Measurements from ENCODE around the gene SDK2.
"Not testable (repeated sequence)": the region's sequence is repeated elsewhere in the genome, so short reads cannot be mapped to it uniquely, and the experiment has no call there.

SDK2 gene

DNA sequence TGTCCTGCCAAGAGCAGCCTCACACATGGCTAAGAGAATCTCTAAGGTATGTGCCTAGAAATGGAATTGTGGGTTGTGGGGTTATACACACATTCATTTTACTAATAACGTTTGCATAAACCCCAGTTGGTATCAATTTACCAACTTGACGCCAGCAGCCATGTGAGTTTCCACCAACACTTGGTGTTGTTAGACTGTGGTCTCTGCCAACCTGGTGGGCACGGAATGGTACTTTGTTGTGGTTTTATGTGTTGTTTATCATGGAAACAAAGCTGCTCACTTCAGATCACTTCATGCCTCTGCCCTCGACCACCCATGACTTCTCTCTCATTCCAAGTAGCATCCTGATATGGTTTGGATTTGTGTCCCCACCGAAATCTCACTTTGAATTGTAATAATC lies 180.4 kb downstream of the SDK2 start:
- DNase-seq (ENCODE audit: low read depth in 1 of 2, low spot score in 1 of 2), result no peak

- no peak for DNase-seq (ENCODE audit: low read depth in 1 of 2, low spot score in 1 of 2)
These were observed 181.4 kb downstream of the SDK2 start for GRCh38 chr17:73462823-73463222.

DNA sequence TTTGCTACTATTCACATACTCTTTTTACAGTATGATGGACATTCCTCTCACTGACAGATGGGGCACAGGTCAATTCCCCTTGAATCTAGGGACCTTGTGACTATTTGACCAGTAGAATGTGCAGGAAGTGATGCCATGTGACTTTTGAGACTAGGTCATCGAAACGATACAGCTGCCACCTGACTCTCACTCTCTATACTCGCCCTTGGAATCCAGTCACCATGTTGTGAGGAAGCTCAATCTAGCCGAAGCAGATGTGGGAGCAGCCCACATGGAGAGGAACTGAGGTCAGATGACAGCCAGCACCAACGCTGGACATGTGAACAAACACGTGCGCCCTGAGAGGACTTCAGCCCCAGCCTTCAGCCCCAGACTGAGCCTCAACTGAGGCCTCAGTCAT lies 184.3 kb downstream of the SDK2 start:
- no peak for DNase-seq (ENCODE audit: low read depth in 1 of 2, low spot score in 1 of 2)

DNA sequence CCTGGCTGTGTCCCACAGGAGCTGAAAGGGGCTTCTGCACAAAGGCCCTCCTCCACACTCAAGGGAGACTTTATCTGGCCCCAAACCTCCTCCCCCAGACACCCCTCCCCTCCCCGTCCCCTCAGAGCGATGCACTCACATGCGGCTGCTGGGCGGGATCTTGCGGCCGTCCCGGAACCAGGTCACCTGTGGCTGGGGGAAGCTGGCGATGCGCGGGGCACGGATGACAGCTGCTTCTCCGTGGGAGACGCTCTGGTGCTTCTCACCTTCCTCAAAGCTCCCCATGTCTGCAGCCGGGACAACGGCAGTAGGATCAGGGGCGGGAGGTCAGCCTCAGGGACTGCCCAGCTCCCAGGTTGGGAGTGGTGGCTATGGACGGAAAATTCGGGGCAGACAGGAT lies 188.5 kb downstream of the SDK2 start:
- DNase-seq (ENCODE audit: low read depth in 1 of 2, low spot score in 1 of 2), result no peak

GRCh38 chr17:73455050-73455687 lies 189.1 kb downstream of the SDK2 start:
- no peak for DNase-seq (ENCODE audit: low read depth in 1 of 2, low spot score in 1 of 2)

DNA sequence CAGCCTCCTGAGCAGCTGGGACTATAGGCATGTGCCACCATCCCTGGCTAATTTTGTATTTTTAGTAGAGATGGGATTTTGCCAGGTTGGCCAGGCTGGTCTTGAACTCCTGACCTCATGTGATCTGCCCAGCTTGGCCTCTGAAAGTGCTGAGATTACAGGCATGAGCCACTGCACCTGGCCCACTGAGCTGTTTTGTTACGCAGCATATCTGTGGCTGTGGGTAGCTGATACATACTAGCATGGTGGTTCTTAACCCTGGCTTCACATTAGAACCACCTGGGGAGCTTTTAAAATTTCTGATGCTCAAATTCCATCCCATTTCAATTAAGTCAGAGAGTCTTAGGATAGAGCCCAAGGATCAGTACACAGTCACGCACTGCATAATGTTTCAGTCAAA lies 190.8 kb downstream of the SDK2 start:
- DNase-seq (ENCODE audit: low read depth in 1 of 2, low spot score in 1 of 2), result not testable (repeated sequence)

- no peak for DNase-seq (ENCODE audit: low read depth in 1 of 2, low spot score in 1 of 2)
These were observed 191.2 kb downstream of the SDK2 start for GRCh38 chr17:73453090-73453489.

GRCh38 chr17:73452009-73452408 lies 192.2 kb downstream of the SDK2 start:
- no peak for DNase-seq (ENCODE audit: low read depth in 1 of 2, low spot score in 1 of 2)

- no peak for DNase-seq (ENCODE audit: low read depth in 1 of 2, low spot score in 1 of 2)
These were observed 196.9 kb downstream of the SDK2 start for GRCh38 chr17:73447319-73447718.

DNA sequence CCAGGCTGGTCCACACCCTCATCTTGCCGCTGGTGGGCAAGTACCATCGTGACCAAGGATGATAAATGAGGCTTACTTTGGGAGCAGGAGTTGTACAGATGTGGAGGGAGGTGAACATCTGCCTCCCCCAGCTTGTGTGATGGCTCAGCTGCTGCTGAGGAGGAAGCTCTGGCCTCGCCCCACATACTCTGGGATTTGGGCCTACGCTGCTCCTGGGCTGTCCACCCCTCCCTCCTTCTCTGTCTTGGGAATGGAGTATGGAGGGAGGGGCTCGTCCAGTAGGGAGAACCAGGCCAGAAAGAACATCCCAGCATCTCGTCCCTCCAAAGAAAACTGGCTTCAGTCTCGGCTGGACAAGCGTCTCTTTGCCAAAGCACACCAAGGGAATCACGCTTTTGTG lies 197.6 kb downstream of the SDK2 start:
- DNase-seq (ENCODE audit: low read depth in 1 of 2, low spot score in 1 of 2), result no peak

- DNase-seq (ENCODE audit: low read depth in 1 of 2, low spot score in 1 of 2), result no peak
These were observed 198.8 kb downstream of the SDK2 start for GRCh38 chr17:73445466-73445865.

- DNase-seq (ENCODE audit: low read depth in 1 of 2, low spot score in 1 of 2), result no peak
These were observed 200.2 kb downstream of the SDK2 start for GRCh38 chr17:73444021-73444420.

DNA sequence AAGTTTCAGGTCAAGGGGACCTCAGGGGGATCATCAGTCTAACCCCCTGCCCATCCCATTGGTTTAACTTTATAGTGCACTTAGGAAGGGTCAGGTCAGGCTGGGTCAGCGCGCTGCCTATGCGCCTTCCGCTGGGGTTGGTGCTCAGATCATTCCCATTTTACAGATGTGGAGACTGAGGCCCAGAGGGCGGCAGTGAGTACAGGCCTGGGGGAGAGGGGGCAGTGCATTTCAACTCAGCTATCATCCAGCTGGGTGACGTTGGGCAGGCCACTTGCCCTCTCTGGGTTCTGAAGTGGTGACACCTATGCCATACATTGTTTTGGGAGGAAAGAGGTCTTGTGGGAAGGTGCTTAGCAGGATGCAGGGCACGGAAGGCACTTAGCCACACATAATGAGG lies 204.6 kb downstream of the SDK2 start:
- no peak for DNase-seq (ENCODE audit: low read depth in 1 of 2, low spot score in 1 of 2)

GRCh38 chr17:73437826-73438225 lies 206.4 kb downstream of the SDK2 start:
- DNase-seq (ENCODE audit: low read depth in 1 of 2, low spot score in 1 of 2), result no peak

GRCh38 chr17:73436954-73437353 lies 207.3 kb downstream of the SDK2 start:
- no peak for DNase-seq (ENCODE audit: low read depth in 1 of 2, low spot score in 1 of 2)

GRCh38 chr17:73435412-73435811 lies 208.8 kb downstream of the SDK2 start:
- DNase-seq (ENCODE audit: low read depth in 1 of 2, low spot score in 1 of 2), result no peak

- no peak for DNase-seq (ENCODE audit: low read depth in 1 of 2, low spot score in 1 of 2)
These were observed 210.1 kb downstream of the SDK2 start for GRCh38 chr17:73434154-73434553.

GRCh38 chr17:73433501-73433900 lies 210.7 kb downstream of the SDK2 start:
- no peak for DNase-seq (ENCODE audit: low read depth in 1 of 2, low spot score in 1 of 2)

- DNase-seq (ENCODE audit: low read depth in 1 of 2, low spot score in 1 of 2), result no peak
These were observed 211.5 kb downstream of the SDK2 start for GRCh38 chr17:73432624-73433190.

GRCh38 chr17:73431401-73432205 lies 212.6 kb downstream of the SDK2 start:
- DNase-seq (ENCODE audit: low read depth in 1 of 2, low spot score in 1 of 2), result no peak

DNA sequence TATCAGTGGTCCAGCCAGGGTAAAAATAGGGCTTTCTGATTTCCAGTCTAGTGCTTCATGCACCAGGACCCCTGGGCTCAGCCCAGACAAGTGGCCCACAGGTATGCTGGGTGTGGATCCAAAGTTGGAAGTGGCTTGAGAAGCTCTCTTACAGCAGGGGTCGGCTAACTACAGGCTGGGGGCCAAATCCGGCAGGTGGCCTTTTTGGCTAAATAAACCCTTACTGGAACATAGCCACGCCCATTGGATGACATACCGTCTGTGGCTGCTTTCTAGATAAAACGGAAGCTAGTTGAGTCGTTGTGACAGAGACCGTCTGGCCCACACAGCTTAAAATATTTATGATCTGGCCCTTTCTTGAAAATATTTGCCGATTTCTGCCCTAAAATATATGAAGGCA lies 213.4 kb downstream of the SDK2 start:
- no peak for DNase-seq (ENCODE audit: low read depth in 1 of 2, low spot score in 1 of 2)

- DNase-seq (ENCODE audit: low read depth in 1 of 2, low spot score in 1 of 2), result no peak
These were observed 214.0 kb downstream of the SDK2 start for GRCh38 chr17:73430165-73430680.

Data from stimulated activated CD4-positive, alpha-beta T cell treated with anti-CD3 and anti-CD28 coated beads, Interleukin-15, amount 100 ng/mL, for 1 hour (primary cell).